Heart left ventricle (tissue), 16 donors: Measurements from ENCODE around the gene BRIP1. TPM values are rescaled to one million over a fixed set of nuclear protein-coding genes. Genes with fewer than 3 reads are reported as not detected.

Source experiments
- ATAC-seq, 4 donors: fragments of 200-7000 bp; cut with Tn5 transposase; one replicate each; pipeline ENCODE4 v1.9.1; 2020 to 2022; ENCODE audit warnings: moderate library complexity in 4 of 4, mild to moderate bottlenecking in 3 of 4, moderate number of reproducible peaks in 1 of 4
- DNase-seq, 5 donors: peaks; one replicate each; pipeline ENCODE4 v3.0.0-alpha.2; 2020
- H3K27ac ChIP-seq, 12 donors: fragments of 200-600 bp; sonication (generic) in 4 of 12; one replicate each; pipeline versions ENCODE4 v1.5.0 to v1.8.0; 2016 to 2022; ENCODE audit warnings: mild to moderate bottlenecking in 2 of 12
- H3K27me3 ChIP-seq, 9 donors: fragments of 200-600 bp; sonication (generic) in 2 of 9; one replicate each; pipeline versions ENCODE4 v1.5.1 to v1.8.0; 2016 to 2022; ENCODE audit warnings: mild to moderate bottlenecking in 3 of 9
- H3K36me3 ChIP-seq, 9 donors: fragments of 200-600 bp; sonication (generic) in 2 of 9; one replicate each; pipeline versions ENCODE4 v1.5.0 to v1.8.0; 2018 to 2022; ENCODE audit warnings: mild to moderate bottlenecking in 2 of 9
- H3K4me1 ChIP-seq, 12 donors: fragments of 200-600 bp; sonication (generic) in 4 of 12; one replicate each; pipeline versions ENCODE4 v1.5.0 to v1.8.0; 2016 to 2022; ENCODE audit warnings: mild to moderate bottlenecking in 3 of 12
- H3K4me3 ChIP-seq, 12 donors: fragments of 200-600 bp; sonication (generic) in 4 of 12; one replicate each; pipeline versions ENCODE4 v1.5.0 to v1.8.0; 2017 to 2022; ENCODE audit warnings: mild to moderate bottlenecking in 9 of 12, moderate library complexity in 4 of 12
- H3K9me3 ChIP-seq, 12 donors: fragments of 200-600 bp; sonication (generic) in 4 of 12; one replicate each; pipeline versions ENCODE4 v1.5.0 to v1.8.0; 2016 to 2022; ENCODE audit warnings: mild to moderate bottlenecking in 1 of 12
- CTCF ChIP-seq, 12 donors: fragments of 200-600 bp; sonication (generic) in 4 of 12; IDR thresholded peaks; one replicate each; pipeline versions ENCODE4 v1.5.0 to v1.8.0; 2018 to 2022; ENCODE audit warnings: antibody characterized with exemption in 12 of 12, mild to moderate bottlenecking in 5 of 12
- POLR2A ChIP-seq, 2 donors: fragments of 450-650 bp; IDR thresholded peaks; one replicate each; pipeline ENCODE4 v1.6.1; 2017; ENCODE audit warnings: antibody characterized with exemption in 2 of 2, mild to moderate bottlenecking in 2 of 2, moderate library complexity in 2 of 2
- WGBS, 4 donors: extraction: QIAGEN DNeasy Blood & Tissue Kit in 2 of 4; methylation state at CpG; one replicate each; pipeline versions ENCODE4 v1.1.5 to v1.1.7; 2013 to 2018; 5-methylcytosine and 5-hydroxymethylcytosine counted together
- intact Hi-C, 10 donors: fragments of 100-400 bp; cut with DNase I; formaldehyde crosslinking; loops; one replicate each; pipeline versions ENCODE4 v1.11.1 to v1.14.2; 2022
- polyA plus RNA-seq, 2 donors: library from polyadenylated mRNA; stranded (reverse); fragments of 200-250 nt; gene quantifications; one replicate each; pipeline ENCODE4 v1.2.3, GENCODE V29; 2013
- total RNA-seq, 9 donors: library from RNA; depleted of rRNA in 2 of 9; stranded (reverse); fragments of >200 nt in 2 of 9; fragmentation: NEBNext Ultra II Directional in 3 of 9; extraction: Animal tissue kit (Norgen Biotek cat#: 25700) in 3 of 9; gene quantifications; one replicate each; pipeline versions ENCODE4 v1.1.0 to v1.2.4, GENCODE V29; 2016 to 2023
- donor health status: ischemic (EF 13 %, LVEDD 7.1; RV severe dilation, severe dysfunction).
- donor health status: healthy with polysubstance abuse.
- donor health status: DM: no; HTN: yes; CAD: no.
- donor health status: DM: no; HTN: no; CAD: no.
- donor health status: ischemic (EF 25% LVEDD 6.9; RV normal size, moderate dysfunction).
- donor health status: ischemic (EF 25% LVEDD 5.7; RV mildly dilated, moderate dysfunction).
- donor health status: healthy.
- donor health status: DM: yes; HTN: yes; CAD: no.
- donor health status: ischemic (EF 35%, LVEDD 5.7; RV mildly dilated, moderate dysfunction).
- donor health status: nonischemic (EF 11% LVEDD 7.7; RV severe dilation, severe dysfunction).
- donor health status: DM: yes; HTN: yes; CAD: no.
- donor health status: PGD.
- donor health status: ischemic (EF 29% LVEDD 5.4; RV normal size, mild dysfunction).
- donor health status: nonischemic (EF 23%, LVEDD 6.1; RV moderate dilation, normal function).

The BRIP1 gene
- total and polyA plus RNA-seq, 11 donors: 0.04 to 2.2 (median 0.12) TPM; not detected in 3

GRCh38 chr17:61634942-61635538 lies 228.3 kb downstream of the BRIP1 start:
- Histone ChIP-seq H3K4me1 (no peaks in the 10 kb centered on the region), H3K27me3 (peaks cover 0 to 15% (median 0%) of the 10 kb centered on the region in 9 donors), H3K9me3 (peaks cover 0 to 15% (median 0%) of the 10 kb centered on the region in 12 donors), H3K27ac (no peak overlapping the region), H3K36me3 (no peaks in the 10 kb centered on the region), H3K4me3 (no peak overlapping the region)
- intact Hi-C loops: no loop called here
- 72 to 79% (median 73%) methylated on average over 5 of the region's 5 CpGs for WGBS, 4 donors
- ATAC-seq (no peak), DNase-seq (no peak)
- TF ChIP-seq CTCF (IDR thresholded peaks at IDR 0.05) (no peak), POLR2A (IDR thresholded peaks at IDR 0.05) (no peak)

GRCh38 chr17:61634011-61634539 lies 229.3 kb downstream of the BRIP1 start:
- Histone ChIP-seq H3K36me3 (no peaks in the 10 kb centered on the region), H3K27me3 (peaks cover 0 to 13% (median 0%) of the 10 kb centered on the region in 9 donors), H3K4me1 (no peaks in the 10 kb centered on the region), H3K27ac (no peak overlapping the region), H3K9me3 (peaks cover 0 to 15% (median 0%) of the 10 kb centered on the region in 12 donors), H3K4me3 (no peak overlapping the region)
- intact Hi-C loops: no loop called here
- TF ChIP-seq CTCF (IDR thresholded peaks at IDR 0.05) (no peak), POLR2A (IDR thresholded peaks at IDR 0.05) (no peak)
- no peak for ATAC-seq
- DNase-seq: no peak

GRCh38 chr17:61632826-61633225 lies 230.5 kb downstream of the BRIP1 start:
- intact Hi-C loops: no loop called here
- no peak for TF ChIP-seq POLR2A (IDR thresholded peaks at IDR 0.05)
- TF ChIP-seq CTCF (IDR thresholded peaks at IDR 0.05): no peak
- Histone ChIP-seq H3K4me3 (no peak overlapping the region), H3K9me3 (peaks cover 0 to 15% (median 0%) of the 10 kb centered on the region in 12 donors), H3K4me1 (no peaks in the 10 kb centered on the region), H3K27ac (no peak overlapping the region), H3K27me3 (peaks cover 0 to 4% (median 0%) of the 10 kb centered on the region in 9 donors), H3K36me3 (no peaks in the 10 kb centered on the region)
- no peak for DNase-seq
- WGBS, 4 donors: 83 to 90% (median 86%) methylated on average over 1 of the region's 1 CpG
- no peak for ATAC-seq

GRCh38 chr17:61631800-61632199 lies 231.5 kb downstream of the BRIP1 start:
- no peak for ATAC-seq
- intact Hi-C loops: no loop called here
- Histone ChIP-seq H3K9me3 (peaks cover 0 to 15% (median 0%) of the 10 kb centered on the region in 12 donors), H3K4me3 (no peak overlapping the region), H3K4me1 (no peaks in the 10 kb centered on the region), H3K36me3 (no peaks in the 10 kb centered on the region), H3K27me3 (peaks cover 0 to 4% (median 0%) of the 10 kb centered on the region in 9 donors), H3K27ac (no peak overlapping the region)
- 61 to 96% (median 85%) methylated on average over 1 of the region's 1 CpG for WGBS, 4 donors
- no peak for DNase-seq
- TF ChIP-seq CTCF (IDR thresholded peaks at IDR 0.05) (no peak), POLR2A (IDR thresholded peaks at IDR 0.05) (no peak)

Other genes starting within 250 kb of the BRIP1 start
- 10 to 100 TPM in 5 of 9 donors, 1 to 10 TPM in 4; 6.3 to 16.6 (median 10.3) TPM for gene INTS2, start 64.5 kb upstream of the BRIP1 start, total RNA-seq
- 1 to 10 TPM; 3.0 to 3.5 TPM for gene INTS2, start 64.5 kb upstream of the BRIP1 start, polyA plus RNA-seq
- 10 to 100 TPM; 23.3 to 59.1 (median 40.2) TPM for gene MED13, start 201.8 kb upstream of the BRIP1 start, total RNA-seq
- gene MED13, start 201.8 kb upstream of the BRIP1 start, polyA plus RNA-seq: 1 to 10 TPM; 5.6 to 9.8 TPM